SK-N-SH treated with all-trans-retinoic acid at 6 μM for 48 hours (cell line): Measurements from ENCODE around the gene PPP1R26.

Experiments
- CREB5 ChIP-seq: fragments of 250-450 bp; sonication (Bioruptor Pico); IDR thresholded peaks from 2 replicates; pipeline ENCODE4 v1.5.1; 2020; ENCODE audit warnings: low read depth, mild to moderate bottlenecking, moderate library complexity
- CSDC2 ChIP-seq: fragments of 250-450 bp; sonication (Bioruptor Pico); IDR thresholded peaks from 2 replicates; pipeline ENCODE4 v1.5.0; 2020; ENCODE audit warnings: mild to moderate bottlenecking, moderate library complexity
- CSRNP3 ChIP-seq: fragments of 250-450 bp; sonication (Bioruptor Pico); IDR thresholded peaks from 2 replicates; pipeline ENCODE4 v1.5.1; 2021; ENCODE audit warnings: mild to moderate bottlenecking, moderate library complexity
- ESRRG ChIP-seq: fragments of 250-450 bp; sonication (Bioruptor Pico); IDR thresholded peaks from 2 replicates; pipeline ENCODE4 v1.6.1; 2021; ENCODE audit warnings: mild to moderate bottlenecking
- OSR1 ChIP-seq: fragments of 250-450 bp; sonication (Bioruptor Pico); IDR thresholded peaks from 2 replicates; pipeline ENCODE4 v1.8.0; 2022; ENCODE audit warnings: moderate library complexity, mild to moderate bottlenecking, inconsistent platforms
- PPARA ChIP-seq: fragments of 250-450 bp; sonication (Bioruptor Pico); IDR thresholded peaks from 2 replicates; pipeline ENCODE4 v1.5.0; 2020; ENCODE audit warnings: mild to moderate bottlenecking, borderline replicate concordance
- RARB ChIP-seq: fragments of 250-450 bp; sonication (Bioruptor Pico); IDR thresholded peaks from 2 replicates; pipeline ENCODE4 v1.8.0; 2021; ENCODE audit warnings: mild to moderate bottlenecking, moderate library complexity
- TOX ChIP-seq: fragments of 250-450 bp; sonication (Bioruptor Pico); IDR thresholded peaks from 2 replicates; pipeline ENCODE4 v1.8.0; 2021; ENCODE audit warnings: mild to moderate bottlenecking, moderate library complexity, borderline replicate concordance
- ZFP3 ChIP-seq: fragments of 250-450 bp; sonication (Bioruptor Pico); IDR thresholded peaks from 2 replicates; pipeline ENCODE4 v1.5.0; 2020; ENCODE audit warnings: mild to moderate bottlenecking, moderate library complexity
- ZFP30 ChIP-seq: fragments of 450-650 bp; formaldehyde crosslinking; IDR thresholded peaks from 2 replicates; pipeline ENCODE4 v1.5.0; 2022; ENCODE audit warnings: mild to moderate bottlenecking, moderate library complexity
- ZNF8 ChIP-seq: fragments of 450-650 bp; formaldehyde crosslinking; IDR thresholded peaks from 2 replicates; pipeline ENCODE4 v1.5.0; 2020; ENCODE audit warnings: mild to moderate bottlenecking, moderate library complexity
- TF ChIP-seq, protein P1 (sequence below): fragments of 250-450 bp; sonication (Bioruptor Pico); IDR thresholded peaks from 2 replicates; pipeline ENCODE4 v1.8.0; 2020; ENCODE audit warnings: mild to moderate bottlenecking, moderate library complexity, borderline replicate concordance

DNA sequence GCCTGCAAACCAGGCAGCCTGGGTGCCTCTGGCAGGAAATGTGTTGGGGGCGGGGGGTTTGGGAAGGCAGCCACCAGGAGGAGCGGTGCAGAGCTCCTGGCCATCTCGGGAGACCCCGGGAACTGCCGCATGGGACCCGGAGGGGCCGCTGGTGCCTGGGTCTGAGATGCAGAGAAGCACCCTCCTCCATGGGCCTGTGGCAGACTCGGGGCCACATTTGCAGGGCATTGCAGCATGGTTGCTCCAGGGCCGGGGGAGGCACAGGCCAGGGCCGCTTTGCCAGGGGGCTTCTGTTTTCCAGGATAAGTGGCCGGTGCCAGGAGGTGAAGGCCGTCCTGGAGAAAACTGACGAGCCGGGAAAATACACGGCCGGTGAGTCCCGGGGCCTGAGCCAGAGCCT lies 43.3 kb downstream of the PPP1R26 start:
- TF ChIP-seq CSRNP3 (CRISPR knock-in tag) (no peak), TOX (CRISPR knock-in tag) (no peak), CREB5 (no peak), OSR1 (CRISPR knock-in tag) (no peak), ZFP30 (no peak), RARB (CRISPR knock-in tag) (no peak), CSDC2 (CRISPR knock-in tag) (no peak), ZNF8 (no peak), ESRRG (CRISPR knock-in tag) (no peak), PPARA (no peak), ZFP3 (CRISPR knock-in tag) (no peak)
- TF ChIP-seq, protein P1, sequence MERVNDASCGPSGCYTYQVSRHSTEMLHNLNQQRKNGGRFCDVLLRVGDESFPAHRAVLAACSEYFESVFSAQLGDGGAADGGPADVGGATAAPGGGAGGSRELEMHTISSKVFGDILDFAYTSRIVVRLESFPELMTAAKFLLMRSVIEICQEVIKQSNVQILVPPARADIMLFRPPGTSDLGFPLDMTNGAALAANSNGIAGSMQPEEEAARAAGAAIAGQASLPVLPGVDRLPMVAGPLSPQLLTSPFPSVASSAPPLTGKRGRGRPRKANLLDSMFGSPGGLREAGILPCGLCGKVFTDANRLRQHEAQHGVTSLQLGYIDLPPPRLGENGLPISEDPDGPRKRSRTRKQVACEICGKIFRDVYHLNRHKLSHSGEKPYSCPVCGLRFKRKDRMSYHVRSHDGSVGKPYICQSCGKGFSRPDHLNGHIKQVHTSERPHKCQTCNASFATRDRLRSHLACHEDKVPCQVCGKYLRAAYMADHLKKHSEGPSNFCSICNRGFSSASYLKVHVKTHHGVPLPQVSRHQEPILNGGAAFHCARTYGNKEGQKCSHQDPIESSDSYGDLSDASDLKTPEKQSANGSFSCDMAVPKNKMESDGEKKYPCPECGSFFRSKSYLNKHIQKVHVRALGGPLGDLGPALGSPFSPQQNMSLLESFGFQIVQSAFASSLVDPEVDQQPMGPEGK (CRISPR knock-in tag): no peak
